OCI-LY3 (cell line): Measurements from ENCODE around the gene PALLD.

Experiments used
- EZH2phosphoT487 ChIP-seq: fragments of 200-600 bp; shearing (Covaris generic); IDR thresholded peaks from 2 replicates; pipeline ENCODE4 v1.6.1; 2018; ENCODE audit warnings: antibody characterized with exemption, mixed run types, low read depth
- TF ChIP-seq, protein P1 (sequence below): fragments of 200-600, 300-600 bp; sonication (generic); IDR thresholded peaks from 2 replicates; pipeline ENCODE4 v1.5.1; 2014; ENCODE audit warnings: antibody characterized with exemption, low read length, low read depth

DNA sequence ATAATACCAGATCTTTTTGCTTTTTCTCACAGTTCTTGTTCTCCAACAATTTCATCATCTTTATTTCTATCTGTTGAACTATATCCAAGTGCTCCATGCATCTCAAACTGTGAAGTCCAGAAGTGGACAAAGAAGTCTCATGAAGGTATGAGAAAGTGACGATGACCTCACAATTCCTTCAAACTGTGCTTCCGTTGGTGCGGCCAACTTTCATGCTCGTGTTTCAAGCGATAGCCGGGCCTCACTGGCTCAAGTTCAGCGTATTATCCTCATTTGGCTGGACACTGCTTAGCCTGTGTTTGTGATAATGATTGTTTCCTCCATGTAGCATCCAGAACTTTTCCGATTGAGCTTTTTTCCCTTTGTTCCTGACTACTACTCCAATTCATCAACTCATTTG, 143.1 kb downstream of the PALLD start:
- TF ChIP-seq, protein P1, sequence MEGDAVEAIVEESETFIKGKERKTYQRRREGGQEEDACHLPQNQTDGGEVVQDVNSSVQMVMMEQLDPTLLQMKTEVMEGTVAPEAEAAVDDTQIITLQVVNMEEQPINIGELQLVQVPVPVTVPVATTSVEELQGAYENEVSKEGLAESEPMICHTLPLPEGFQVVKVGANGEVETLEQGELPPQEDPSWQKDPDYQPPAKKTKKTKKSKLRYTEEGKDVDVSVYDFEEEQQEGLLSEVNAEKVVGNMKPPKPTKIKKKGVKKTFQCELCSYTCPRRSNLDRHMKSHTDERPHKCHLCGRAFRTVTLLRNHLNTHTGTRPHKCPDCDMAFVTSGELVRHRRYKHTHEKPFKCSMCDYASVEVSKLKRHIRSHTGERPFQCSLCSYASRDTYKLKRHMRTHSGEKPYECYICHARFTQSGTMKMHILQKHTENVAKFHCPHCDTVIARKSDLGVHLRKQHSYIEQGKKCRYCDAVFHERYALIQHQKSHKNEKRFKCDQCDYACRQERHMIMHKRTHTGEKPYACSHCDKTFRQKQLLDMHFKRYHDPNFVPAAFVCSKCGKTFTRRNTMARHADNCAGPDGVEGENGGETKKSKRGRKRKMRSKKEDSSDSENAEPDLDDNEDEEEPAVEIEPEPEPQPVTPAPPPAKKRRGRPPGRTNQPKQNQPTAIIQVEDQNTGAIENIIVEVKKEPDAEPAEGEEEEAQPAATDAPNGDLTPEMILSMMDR = no peak
- TF ChIP-seq EZH2phosphoT487 = no peak
